DOHH2 (cell line): ENCODE results near the gene RGS17.

ENCODE experiments used
- CTCF ChIP-seq: fragments of 200-600 bp; sonication (generic); IDR thresholded peaks from one replicate; pipeline ENCODE4 v1.5.1; 2014; ENCODE audit warnings: antibody characterized with exemption, mild to moderate bottlenecking, low read depth, low read length; ENCODE audit not compliant: poor library complexity, severe bottlenecking
- EZH2phosphoT487 ChIP-seq: fragments of 200-600 bp; sonication (generic); IDR thresholded peaks from 2 replicates; pipeline ENCODE4 v1.6.1; 2017; ENCODE audit warnings: borderline replicate concordance, mild to moderate bottlenecking, antibody characterized with exemption, low read length, moderate library complexity, mixed read lengths

- TF ChIP-seq CTCF: no peak
- TF ChIP-seq EZH2phosphoT487: no peak
Observed at GRCh38 chr6:153085239-153085638, 45.8 kb downstream of the RGS17 start.
